Measurements from ENCODE around the gene STK38L.

The STK38L gene

GRCh38 chr12:27280412-27280811, 36.3 kb downstream of the STK38L start:
- no peak for DNase-seq

GRCh38 chr12:27282754-27283153, 38.7 kb downstream of the STK38L start:
- DNase-seq = no peak

GRCh38 chr12:27284021-27284420, 39.9 kb downstream of the STK38L start:
- DNase-seq = no peak

- no peak for DNase-seq
Measured at GRCh38 chr12:27284751-27285150, 40.7 kb downstream of the STK38L start.

GRCh38 chr12:27285403-27285802, 41.3 kb downstream of the STK38L start:
- no peak for DNase-seq

GRCh38 chr12:27289414-27289813, 45.3 kb downstream of the STK38L start:
- DNase-seq = no peak

GRCh38 chr12:27290501-27291168, 46.5 kb downstream of the STK38L start:
- peak; percentile 25 for DNase-seq

GRCh38 chr12:27291862-27292261, 47.8 kb downstream of the STK38L start:
- no peak for DNase-seq

GRCh38 chr12:27292718-27293117, 48.6 kb downstream of the STK38L start:
- DNase-seq = no peak

GRCh38 chr12:27293463-27293862, 49.4 kb downstream of the STK38L start:
- no peak for DNase-seq

- no peak for DNase-seq
Measured at GRCh38 chr12:27296674-27297073, 52.6 kb downstream of the STK38L start.

- DNase-seq = no peak
Measured at GRCh38 chr12:27297566-27297965, 53.5 kb downstream of the STK38L start.

GRCh38 chr12:27299102-27299501, 55.0 kb downstream of the STK38L start:
- DNase-seq = no peak

- DNase-seq = no peak
Measured at GRCh38 chr12:27300226-27300625, 56.1 kb downstream of the STK38L start.

GRCh38 chr12:27303139-27304111, 59.3 kb downstream of the STK38L start:
- peak; percentile 18 for DNase-seq

- DNase-seq = no peak
Measured at GRCh38 chr12:27304856-27305255, 60.8 kb downstream of the STK38L start.

GRCh38 chr12:27305673-27306456, 61.8 kb downstream of the STK38L start:
- DNase-seq = peak; percentile 60

- no peak for DNase-seq
Measured at GRCh38 chr12:27309293-27309994, 65.4 kb downstream of the STK38L start.

- DNase-seq = no peak
Measured at GRCh38 chr12:27309995-27310315, 65.9 kb downstream of the STK38L start.

GRCh38 chr12:27316947-27317346, 72.9 kb downstream of the STK38L start:
- no peak for DNase-seq

GRCh38 chr12:27319409-27319808, 75.3 kb downstream of the STK38L start:
- no peak for DNase-seq

- DNase-seq = no peak
Measured at GRCh38 chr12:27319848-27320247, 75.8 kb downstream of the STK38L start.

GRCh38 chr12:27324530-27324929, 80.4 kb downstream of the STK38L start:
- DNase-seq = no peak
